HepG2 (cell line): Measurements from ENCODE around the gene CPO. TPM values are rescaled to one million over a fixed set of nuclear protein-coding genes. Genes with fewer than 3 reads are reported as not detected.

Experiments used
- AKAP8 ChIP-seq: sonication (generic); formaldehyde crosslinking; IDR thresholded peaks from 2 replicates; pipeline ENCODE4 v1.5.1; 2020; ENCODE audit warnings: mild to moderate bottlenecking, missing genetic modification reagents
- CREBL2 ChIP-seq: sonication (generic); formaldehyde crosslinking; IDR thresholded peaks from 2 replicates; pipeline ENCODE4 v1.8.1; 2023; ENCODE audit warnings: missing genetic modification reagents, mild to moderate bottlenecking, borderline replicate concordance
- CTCF ChIP-seq: sonication (generic); formaldehyde crosslinking; IDR thresholded peaks from 2 replicates; pipeline ENCODE4 v1.5.0; 2020; ENCODE audit warnings: mild to moderate bottlenecking, missing genetic modification reagents, moderate library complexity
- DNMT1 ChIP-seq: sonication (generic); formaldehyde crosslinking; IDR thresholded peaks from 2 replicates; pipeline ENCODE4 v1.5.1; 2020; ENCODE audit warnings: mild to moderate bottlenecking, missing genetic modification reagents
- ELF3 ChIP-seq: IDR thresholded peaks from 2 replicates; pipeline ENCODE4 v1.6.1; 2016; ENCODE audit warnings: missing genetic modification reagents, missing compliant biosample characterization
- EP300 ChIP-seq, 3 experiments: sonication (generic) in 1 of 3; formaldehyde crosslinking in 1 of 3; IDR thresholded peaks; 2 replicates each; pipeline versions ENCODE4 v1.5.1 to v1.6.1; 2011 to 2020; ENCODE audit warnings: low read depth in 2 of 3, low read length in 2 of 3, borderline replicate concordance in 1 of 3, improper control_type of control experiment in 1 of 3, mild to moderate bottlenecking in 1 of 3, missing genetic modification reagents in 1 of 3, moderate library complexity in 1 of 3
- KLF16 ChIP-seq, 2 experiments: sonication (generic) in 1 of 2; formaldehyde crosslinking in 1 of 2; IDR thresholded peaks; 2 replicates each; pipeline versions ENCODE4 v1.6.1 to v1.8.0; 2016 to 2023; ENCODE audit warnings: missing genetic modification reagents in 2 of 2, missing compliant biosample characterization in 1 of 2
- KMT2B ChIP-seq: IDR thresholded peaks from 2 replicates; pipeline ENCODE4 v1.6.1; 2016; ENCODE audit warnings: missing genetic modification reagents, missing compliant biosample characterization
- MAX ChIP-seq: IDR thresholded peaks from 2 replicates; pipeline ENCODE4 v1.6.1; 2012; ENCODE audit warnings: inconsistent platforms
- MTA3 ChIP-seq: sonication (generic); formaldehyde crosslinking; IDR thresholded peaks from 2 replicates; pipeline ENCODE4 v1.4.0; 2020; ENCODE audit warnings: missing genetic modification reagents
- PATZ1 ChIP-seq: sonication (generic); formaldehyde crosslinking; IDR thresholded peaks from 2 replicates; pipeline ENCODE4 v1.4.0; 2020; ENCODE audit warnings: missing genetic modification reagents
- RAD21 ChIP-seq: fragments of 450-650 bp; formaldehyde crosslinking; IDR thresholded peaks from 2 replicates; pipeline ENCODE4 v1.5.0; 2020; ENCODE audit warnings: mild to moderate bottlenecking
- REPIN1 ChIP-seq: sonication (generic); formaldehyde crosslinking; IDR thresholded peaks from 2 replicates; pipeline ENCODE4 v1.8.0; 2022; ENCODE audit warnings: missing genetic modification reagents, low read depth, mild to moderate bottlenecking, borderline replicate concordance
- RFX3 ChIP-seq: IDR thresholded peaks from 2 replicates; pipeline ENCODE4 v1.6.1; 2016; ENCODE audit warnings: missing biosample characterization, missing genetic modification reagents
- SALL1 ChIP-seq: sonication (generic); formaldehyde crosslinking; IDR thresholded peaks from 2 replicates; pipeline ENCODE4 v1.8.0; 2022; ENCODE audit warnings: mild to moderate bottlenecking, missing genetic modification reagents
- SMC3 ChIP-seq: IDR thresholded peaks from 2 replicates; pipeline ENCODE4 v1.6.1; 2011; ENCODE audit warnings: low read length, improper control_type of control experiment
- STAG1 ChIP-seq: sonication (generic); formaldehyde crosslinking; IDR thresholded peaks from 2 replicates; pipeline ENCODE4 v1.4.0; 2020; ENCODE audit warnings: missing genetic modification reagents
- SYNCRIP ChIP-seq: fragments of 200-400 bp; formaldehyde crosslinking; IDR thresholded peaks from 2 replicates; pipeline ENCODE4 v1.6.1; 2018; ENCODE audit warnings: mild to moderate bottlenecking, low read depth, low read length; ENCODE audit not compliant: insufficient read depth
- TEAD3 ChIP-seq: optimal IDR thresholded peaks from 2 replicates; pipeline ENCODE3; 2016; ENCODE audit warnings: borderline replicate concordance
- YY1 ChIP-seq: IDR thresholded peaks from 2 replicates; pipeline ENCODE4 v1.6.1; 2011; ENCODE audit warnings: low read length, low read depth, moderate library complexity, mild to moderate bottlenecking; ENCODE audit not compliant: insufficient read depth, insufficient replicate concordance
- ZBTB25 ChIP-seq: IDR thresholded peaks from 2 replicates; pipeline ENCODE4 v1.6.1; 2018; ENCODE audit warnings: missing genetic modification reagents
- ZBTB38 ChIP-seq: sonication (generic); formaldehyde crosslinking; IDR thresholded peaks from 2 replicates; pipeline ENCODE4 v1.5.1; 2020; ENCODE audit warnings: mild to moderate bottlenecking, missing genetic modification reagents
- ZBTB7B ChIP-seq: sonication (generic); formaldehyde crosslinking; IDR thresholded peaks from 2 replicates; pipeline ENCODE4 v1.4.0; 2020; ENCODE audit warnings: missing genetic modification reagents
- ZMYM4 ChIP-seq: sonication (generic); formaldehyde crosslinking; IDR thresholded peaks from 2 replicates; pipeline ENCODE4 v1.8.1; 2023; ENCODE audit warnings: mild to moderate bottlenecking, missing genetic modification reagents
- ZNF317 ChIP-seq: sonication (generic); formaldehyde crosslinking; IDR thresholded peaks from 2 replicates; pipeline ENCODE4 v1.5.0; 2020; ENCODE audit warnings: mild to moderate bottlenecking, missing genetic modification reagents
- polyA plus RNA-seq, 8 experiments: library from polyadenylated mRNA; depleted of rRNA in 3 of 8; stranded (reverse) in 7 of 8; unstranded in 1 of 8; fragments of >200 nt; fragmentation: Illumina TruSeq in 4 of 8; extraction: Trizol in 4 of 8; gene quantifications; 2 replicates each; pipeline versions ENCODE4 v1.2.1 to v1.2.3, GENCODE V29; 2011 to 2016; ENCODE audit warnings: low read depth in 4 of 8, missing spikeins in 1 of 8, mixed read lengths in 1 of 8; ENCODE audit not compliant: insufficient read depth in 1 of 8
- total RNA-seq, 5 experiments: library from RNA; depleted of rRNA; stranded (reverse); fragments of >200 nt; fragmentation: Illumina TruSeq; extraction: Trizol; gene quantifications; 2 replicates each; pipeline ENCODE4 v1.2.3, GENCODE V29; 2016; ENCODE audit warnings: low read depth in 1 of 5

CPO gene
- total and polyA plus RNA-seq, 2 of the 13 experiments (the other 11 are each of a cell fraction or from before 2014, with no cell fraction given), result 0.07 TPM; not detected in 1

- TF ChIP-seq EP300 (IDR thresholded peaks at IDR 0.05; ENCODE audit: low read depth in 2 of 2, low read length in 2 of 2), result no peak
- TF ChIP-seq EP300 (CRISPR knock-in tag; IDR thresholded peaks at IDR 0.05; ENCODE audit: borderline replicate concordance), result no peak
- TF ChIP-seq RFX3, result no peak
- no peak for TF ChIP-seq ELF3 (CRISPR knock-in tag)
- TF ChIP-seq STAG1 (CRISPR knock-in tag), result peak; percentile 72
- TF ChIP-seq DNMT1, result 0 out of 2 replicates have a peak, but pooled peaks have one; percentile 21
- TF ChIP-seq ZBTB25 (CRISPR knock-in tag), result 0 out of 2 replicates have a peak, but pooled peaks have one; percentile 44
- TF ChIP-seq MTA3 (CRISPR knock-in tag), result no peak
- peak; percentile 17; the same call in 1 of the 2 replicates for TF ChIP-seq ZMYM4 (CRISPR knock-in tag)
- no peak for TF ChIP-seq REPIN1 (CRISPR knock-in tag)
- TF ChIP-seq TEAD3 (CRISPR knock-in tag), result peak; percentile 43
- TF ChIP-seq RAD21 (CRISPR knock-in tag), result peak; percentile 70
- TF ChIP-seq SALL1 (CRISPR knock-in tag), result peak; percentile 49
- TF ChIP-seq AKAP8 (CRISPR knock-in tag), result no peak
- TF ChIP-seq KLF16 (CRISPR knock-in tag; IDR thresholded peaks at IDR 0.05), result 0 out of 4 replicates have a peak, but pooled peaks of 1 of the 2 experiments have one; percentile 25
- no peak for TF ChIP-seq CREBL2 (CRISPR knock-in tag)
- peak; percentile 23; the same call in 1 of the 2 replicates for TF ChIP-seq MAX
- TF ChIP-seq KMT2B (CRISPR knock-in tag), result no peak
- TF ChIP-seq ZBTB7B (CRISPR knock-in tag), result 0 out of 2 replicates have a peak, but pooled peaks have one; percentile 24
- peak; percentile 63 for TF ChIP-seq PATZ1 (CRISPR knock-in tag)
- TF ChIP-seq SYNCRIP, result no peak
- TF ChIP-seq CTCF, result peak; percentile 89
- 0 out of 2 replicates have a peak, but pooled peaks have one; percentile 19 for TF ChIP-seq ZBTB38 (CRISPR knock-in tag)
- no peak for TF ChIP-seq ZNF317 (CRISPR knock-in tag)
- no peak for TF ChIP-seq YY1
- TF ChIP-seq SMC3, result peak; percentile 81
Observed at GRCh38 chr2:206989311-206989710, 50.0 kb downstream of the CPO start (continued).
